ENCODE results near the gene LRRIQ3. TPM values are rescaled to one million over a fixed set of nuclear protein-coding genes. Genes with fewer than 3 reads are reported as not detected.
"Not testable (repeated sequence)": the region's sequence is repeated elsewhere in the genome, so short reads cannot be mapped to it uniquely, and the experiment has no call there.

Gene LRRIQ3
- total RNA-seq, 1 experiment from 2014 or later = 0.67 TPM

GRCh38 chr1:74162333-74162732, 35.6 kb downstream of the LRRIQ3 start:
- no peak overlapping the region for H2AFZ ChIP-seq (ENCODE audit: low read length)
- H3K9me2 ChIP-seq (replicated peaks; ENCODE audit: insufficient read depth, low read length) = no peaks in the 10 kb centered on the region
- H3K4me3 ChIP-seq (ENCODE audit: low read length) = no peak overlapping the region
- H3K9me3 ChIP-seq (ENCODE audit: low read length) = no peaks in the 10 kb centered on the region
- no peaks in the 10 kb centered on the region for H3K79me2 ChIP-seq (ENCODE audit: low read length)
- H4K20me1 ChIP-seq (ENCODE audit: insufficient read depth, low read depth, low read length) = no peaks in the 10 kb centered on the region
- DNase-seq = no peak
- no peaks in the 10 kb centered on the region for H3K27me3 ChIP-seq (ENCODE audit: low read length)
- H3K4me1 ChIP-seq (ENCODE audit: low read length) = no peaks in the 10 kb centered on the region
- no peaks in the 10 kb centered on the region for H3K36me3 ChIP-seq (ENCODE audit: insufficient read depth, low read length)
- no peak overlapping the region for H3K9ac ChIP-seq (ENCODE audit: low read length)
- H3K27ac ChIP-seq (ENCODE audit: low read length) = no peak overlapping the region
- H3K4me2 ChIP-seq (ENCODE audit: low read depth, low read length, poor library complexity, severe bottlenecking) = no peak overlapping the region

GRCh38 chr1:74161497-74161896, 36.5 kb downstream of the LRRIQ3 start:
- no peaks in the 10 kb centered on the region for H4K20me1 ChIP-seq (ENCODE audit: insufficient read depth, low read depth, low read length)
- H3K27me3 ChIP-seq (ENCODE audit: low read length) = no peaks in the 10 kb centered on the region
- H3K9me2 ChIP-seq (replicated peaks; ENCODE audit: insufficient read depth, low read length) = no peaks in the 10 kb centered on the region
- no peaks in the 10 kb centered on the region for H3K36me3 ChIP-seq (ENCODE audit: insufficient read depth, low read length)
- no peak overlapping the region for H2AFZ ChIP-seq (ENCODE audit: low read length)
- no peak for DNase-seq
- no peaks in the 10 kb centered on the region for H3K9me3 ChIP-seq (ENCODE audit: low read length)
- H3K79me2 ChIP-seq (ENCODE audit: low read length) = no peaks in the 10 kb centered on the region
- no peak overlapping the region for H3K4me2 ChIP-seq (ENCODE audit: low read depth, low read length, poor library complexity, severe bottlenecking)
- H3K4me3 ChIP-seq (ENCODE audit: low read length) = no peak overlapping the region
- no peak overlapping the region for H3K9ac ChIP-seq (ENCODE audit: low read length)
- H3K4me1 ChIP-seq (ENCODE audit: low read length) = no peaks in the 10 kb centered on the region
- H3K27ac ChIP-seq (ENCODE audit: low read length) = no peak overlapping the region

GRCh38 chr1:74160046-74160445, 37.9 kb downstream of the LRRIQ3 start:
- DNase-seq = no peak
- H3K4me3 ChIP-seq (ENCODE audit: low read length) = no peak overlapping the region
- H3K27me3 ChIP-seq (ENCODE audit: low read length) = no peaks in the 10 kb centered on the region
- H3K4me1 ChIP-seq (ENCODE audit: low read length) = no peaks in the 10 kb centered on the region
- no peak overlapping the region for H3K27ac ChIP-seq (ENCODE audit: low read length)
- H4K20me1 ChIP-seq (ENCODE audit: insufficient read depth, low read depth, low read length) = no peaks in the 10 kb centered on the region
- H3K9me3 ChIP-seq (ENCODE audit: low read length) = no peaks in the 10 kb centered on the region
- no peak overlapping the region for H2AFZ ChIP-seq (ENCODE audit: low read length)
- H3K9me2 ChIP-seq (replicated peaks; ENCODE audit: insufficient read depth, low read length) = no peaks in the 10 kb centered on the region
- H3K79me2 ChIP-seq (ENCODE audit: low read length) = no peaks in the 10 kb centered on the region
- no peak overlapping the region for H3K9ac ChIP-seq (ENCODE audit: low read length)
- no peak overlapping the region for H3K4me2 ChIP-seq (ENCODE audit: low read depth, low read length, poor library complexity, severe bottlenecking)
- no peaks in the 10 kb centered on the region for H3K36me3 ChIP-seq (ENCODE audit: insufficient read depth, low read length)

- no peak overlapping the region for H3K27ac ChIP-seq (ENCODE audit: low read length)
- no peak overlapping the region for H2AFZ ChIP-seq (ENCODE audit: low read length)
- DNase-seq = no peak
- no peaks in the 10 kb centered on the region for H3K9me3 ChIP-seq (ENCODE audit: low read length)
- no peaks in the 10 kb centered on the region; the same call in 1 of the 2 replicates for H3K9me2 ChIP-seq (replicated peaks; ENCODE audit: insufficient read depth, low read length)
- H3K4me1 ChIP-seq (ENCODE audit: low read length) = no peaks in the 10 kb centered on the region
- H3K79me2 ChIP-seq (ENCODE audit: low read length) = no peaks in the 10 kb centered on the region
- H3K9ac ChIP-seq (ENCODE audit: low read length) = no peak overlapping the region
- no peaks in the 10 kb centered on the region for H3K27me3 ChIP-seq (ENCODE audit: low read length)
- H3K4me2 ChIP-seq (ENCODE audit: low read depth, low read length, poor library complexity, severe bottlenecking) = no peak overlapping the region
- H3K4me3 ChIP-seq (ENCODE audit: low read length) = no peak overlapping the region
- no peaks in the 10 kb centered on the region for H4K20me1 ChIP-seq (ENCODE audit: insufficient read depth, low read depth, low read length)
- H3K36me3 ChIP-seq (ENCODE audit: insufficient read depth, low read length) = no peaks in the 10 kb centered on the region
Observed at GRCh38 chr1:74145086-74145485, 52.9 kb downstream of the LRRIQ3 start.

- not testable (repeated sequence) for H3K4me3 ChIP-seq (ENCODE audit: low read length); H3K27me3 ChIP-seq (ENCODE audit: low read length); H3K9me3 ChIP-seq (ENCODE audit: low read length); H3K9me2 ChIP-seq (replicated peaks; ENCODE audit: insufficient read depth, low read length); DNase-seq; H4K20me1 ChIP-seq (ENCODE audit: insufficient read depth, low read depth, low read length); H3K4me2 ChIP-seq (ENCODE audit: low read depth, low read length, poor library complexity, severe bottlenecking); H3K9ac ChIP-seq (ENCODE audit: low read length); H2AFZ ChIP-seq (ENCODE audit: low read length); H3K4me1 ChIP-seq (ENCODE audit: low read length); H3K36me3 ChIP-seq (ENCODE audit: insufficient read depth, low read length); H3K27ac ChIP-seq (ENCODE audit: low read length); H3K79me2 ChIP-seq (ENCODE audit: low read length)
Observed at GRCh38 chr1:74117370-74117769, 80.6 kb downstream of the LRRIQ3 start.

- no peak overlapping the region for H2AFZ ChIP-seq (ENCODE audit: low read length)
Observed at GRCh38 chr1:74113333-74113732, 84.6 kb downstream of the LRRIQ3 start.

GRCh38 chr1:74107394-74107793, 90.6 kb downstream of the LRRIQ3 start:
- no peaks in the 10 kb centered on the region for H3K4me1 ChIP-seq (ENCODE audit: low read length)
- no peak for DNase-seq
- H2AFZ ChIP-seq (ENCODE audit: low read length) = no peak overlapping the region
- no peaks in the 10 kb centered on the region for H3K36me3 ChIP-seq (ENCODE audit: insufficient read depth, low read length)
- H3K79me2 ChIP-seq (ENCODE audit: low read length) = no peaks in the 10 kb centered on the region
- H3K9me3 ChIP-seq (ENCODE audit: low read length) = no peaks in the 10 kb centered on the region; the same call in 1 of the 2 replicates
- no peaks in the 10 kb centered on the region for H3K27me3 ChIP-seq (ENCODE audit: low read length)
- no peak overlapping the region for H3K27ac ChIP-seq (ENCODE audit: low read length)
- no peak overlapping the region for H3K4me3 ChIP-seq (ENCODE audit: low read length)
- no peaks in the 10 kb centered on the region for H3K9me2 ChIP-seq (replicated peaks; ENCODE audit: insufficient read depth, low read length)
- H4K20me1 ChIP-seq (ENCODE audit: insufficient read depth, low read depth, low read length) = no peaks in the 10 kb centered on the region
- no peak overlapping the region for H3K4me2 ChIP-seq (ENCODE audit: low read depth, low read length, poor library complexity, severe bottlenecking)
- no peak overlapping the region for H3K9ac ChIP-seq (ENCODE audit: low read length)

More at GRCh38 chr1:74113333-74113732, 84.6 kb downstream of the LRRIQ3 start:
- no peaks in the 10 kb centered on the region for H3K4me1 ChIP-seq (ENCODE audit: low read length)
- H3K79me2 ChIP-seq (ENCODE audit: low read length) = no peaks in the 10 kb centered on the region
- no peak overlapping the region for H3K4me3 ChIP-seq (ENCODE audit: low read length)
- H4K20me1 ChIP-seq (ENCODE audit: insufficient read depth, low read depth, low read length) = no peaks in the 10 kb centered on the region
- 0 out of 2 replicates have a peak, but pooled peaks cover 2% of the 10 kb centered on the region for H3K9me2 ChIP-seq (replicated peaks; ENCODE audit: insufficient read depth, low read length)
- H3K9ac ChIP-seq (ENCODE audit: low read length) = no peak overlapping the region
- H3K27ac ChIP-seq (ENCODE audit: low read length) = no peak overlapping the region
- H3K36me3 ChIP-seq (ENCODE audit: insufficient read depth, low read length) = no peaks in the 10 kb centered on the region
- DNase-seq = no peak
- H3K9me3 ChIP-seq (ENCODE audit: low read length) = no peaks in the 10 kb centered on the region; the same call in 1 of the 2 replicates
- H3K27me3 ChIP-seq (ENCODE audit: low read length) = no peaks in the 10 kb centered on the region
- H3K4me2 ChIP-seq (ENCODE audit: low read depth, low read length, poor library complexity, severe bottlenecking) = no peak overlapping the region

GRCh38 chr1:74091371-74091770, 106.6 kb downstream of the LRRIQ3 start:
- Histone ChIP-seq H3K4me3 (ENCODE audit: low read length) (no peak overlapping the region), H3K79me2 (ENCODE audit: low read length) (no peaks in the 10 kb centered on the region), H2AFZ (ENCODE audit: low read length) (no peak overlapping the region), H3K27me3 (ENCODE audit: low read length) (no peaks in the 10 kb centered on the region), H3K27ac (ENCODE audit: low read length) (no peak overlapping the region), H3K4me2 (ENCODE audit: low read depth, low read length, poor library complexity, severe bottlenecking) (no peak overlapping the region), H3K9me2 (replicated peaks; ENCODE audit: insufficient read depth, low read length) (no peaks in the 10 kb centered on the region), H3K4me1 (ENCODE audit: low read length) (no peaks in the 10 kb centered on the region), H4K20me1 (ENCODE audit: insufficient read depth, low read depth, low read length) (no peaks in the 10 kb centered on the region), H3K36me3 (ENCODE audit: insufficient read depth, low read length) (no peaks in the 10 kb centered on the region), H3K9ac (ENCODE audit: low read length) (no peak overlapping the region), H3K9me3 (ENCODE audit: low read length) (peaks cover 16% of the 10 kb centered on the region)
- no peak for DNase-seq

GRCh38 chr1:74083128-74083527, 114.8 kb downstream of the LRRIQ3 start:
- Histone ChIP-seq H3K79me2 (ENCODE audit: low read length) (no peaks in the 10 kb centered on the region), H3K36me3 (ENCODE audit: insufficient read depth, low read length) (no peaks in the 10 kb centered on the region), H3K9ac (ENCODE audit: low read length) (no peak overlapping the region), H3K9me2 (replicated peaks; ENCODE audit: insufficient read depth, low read length) (no peaks in the 10 kb centered on the region), H3K27ac (ENCODE audit: low read length) (no peak overlapping the region), H3K27me3 (ENCODE audit: low read length) (no peaks in the 10 kb centered on the region), H3K4me3 (ENCODE audit: low read length) (no peak overlapping the region), H3K4me2 (ENCODE audit: low read depth, low read length, poor library complexity, severe bottlenecking) (no peak overlapping the region), H4K20me1 (ENCODE audit: insufficient read depth, low read depth, low read length) (no peaks in the 10 kb centered on the region), H2AFZ (ENCODE audit: low read length) (no peak overlapping the region), H3K9me3 (ENCODE audit: low read length) (no peaks in the 10 kb centered on the region), H3K4me1 (ENCODE audit: low read length) (no peaks in the 10 kb centered on the region)
- no peak for DNase-seq
